ENCODE data around the gene CHD9. TPM values are rescaled to one million over a fixed set of nuclear protein-coding genes. Genes with fewer than 3 reads are reported as not detected.

CHD9 gene
- total RNA-seq, 1 donor from 2014 or later = 67.4 TPM

DNA sequence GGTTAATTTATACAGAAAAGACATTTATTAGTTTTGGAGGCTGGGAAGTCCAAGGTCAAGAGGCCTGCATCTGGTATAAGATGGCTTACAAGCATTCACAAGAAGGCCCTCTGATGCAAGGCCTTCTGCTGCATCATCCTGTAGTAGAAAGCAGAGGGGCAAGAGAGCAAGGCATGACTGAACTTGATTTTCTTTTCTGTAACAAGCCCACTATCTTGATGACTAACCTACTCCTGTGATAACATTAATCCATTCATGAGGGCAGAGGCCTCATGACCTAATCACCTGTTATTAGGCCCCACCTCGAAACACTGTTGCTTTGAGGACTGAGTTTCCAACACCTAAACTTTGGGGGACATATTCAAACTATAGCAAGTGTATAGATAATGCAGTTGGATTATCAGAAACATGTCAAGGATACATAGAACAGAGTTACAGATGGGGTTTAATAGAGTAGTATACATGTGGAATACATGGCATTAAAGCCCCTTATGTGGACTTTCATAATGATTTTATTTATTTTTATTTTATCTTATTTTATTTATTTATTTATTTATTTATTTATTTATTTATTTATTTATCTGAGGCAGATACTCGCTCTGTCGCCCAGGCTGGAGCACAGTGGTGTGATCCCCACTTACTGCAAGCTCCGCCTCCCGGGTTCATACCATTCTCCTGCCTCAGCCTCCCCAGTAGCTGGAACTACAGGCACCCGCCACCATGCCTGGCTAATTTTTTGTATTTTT is 88.2 kb downstream of the CHD9 start:
- intact Hi-C loops (cut with micrococcal nuclease) = no loop called here
- Mint-ChIP-seq H3K27me3 (no peaks in the 10 kb centered on the region), H3K4me3 (no peak overlapping the region), H3K27ac (no peak overlapping the region), H3K36me3 (ENCODE audit: low read depth) (peaks cover 1% of the 10 kb centered on the region), H3K4me1 (peaks cover 26% of the 10 kb centered on the region), H3K9me3 (no peaks in the 10 kb centered on the region)
- TF ChIP-seq, protein P1, sequence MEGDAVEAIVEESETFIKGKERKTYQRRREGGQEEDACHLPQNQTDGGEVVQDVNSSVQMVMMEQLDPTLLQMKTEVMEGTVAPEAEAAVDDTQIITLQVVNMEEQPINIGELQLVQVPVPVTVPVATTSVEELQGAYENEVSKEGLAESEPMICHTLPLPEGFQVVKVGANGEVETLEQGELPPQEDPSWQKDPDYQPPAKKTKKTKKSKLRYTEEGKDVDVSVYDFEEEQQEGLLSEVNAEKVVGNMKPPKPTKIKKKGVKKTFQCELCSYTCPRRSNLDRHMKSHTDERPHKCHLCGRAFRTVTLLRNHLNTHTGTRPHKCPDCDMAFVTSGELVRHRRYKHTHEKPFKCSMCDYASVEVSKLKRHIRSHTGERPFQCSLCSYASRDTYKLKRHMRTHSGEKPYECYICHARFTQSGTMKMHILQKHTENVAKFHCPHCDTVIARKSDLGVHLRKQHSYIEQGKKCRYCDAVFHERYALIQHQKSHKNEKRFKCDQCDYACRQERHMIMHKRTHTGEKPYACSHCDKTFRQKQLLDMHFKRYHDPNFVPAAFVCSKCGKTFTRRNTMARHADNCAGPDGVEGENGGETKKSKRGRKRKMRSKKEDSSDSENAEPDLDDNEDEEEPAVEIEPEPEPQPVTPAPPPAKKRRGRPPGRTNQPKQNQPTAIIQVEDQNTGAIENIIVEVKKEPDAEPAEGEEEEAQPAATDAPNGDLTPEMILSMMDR (IDR thresholded peaks at IDR 0.05) = no peak
- DNase-seq (no peak), ATAC-seq (ENCODE audit: low read depth) (no peak)
- CTCF ChIA-PET = interaction anchor here (2.8 kb wide), 1 partner anchor 88 kb away, joined by 7 read pairs; the partner anchor contains the start of gene CHD9
- POLR2A ChIA-PET = no interaction called here

DNA sequence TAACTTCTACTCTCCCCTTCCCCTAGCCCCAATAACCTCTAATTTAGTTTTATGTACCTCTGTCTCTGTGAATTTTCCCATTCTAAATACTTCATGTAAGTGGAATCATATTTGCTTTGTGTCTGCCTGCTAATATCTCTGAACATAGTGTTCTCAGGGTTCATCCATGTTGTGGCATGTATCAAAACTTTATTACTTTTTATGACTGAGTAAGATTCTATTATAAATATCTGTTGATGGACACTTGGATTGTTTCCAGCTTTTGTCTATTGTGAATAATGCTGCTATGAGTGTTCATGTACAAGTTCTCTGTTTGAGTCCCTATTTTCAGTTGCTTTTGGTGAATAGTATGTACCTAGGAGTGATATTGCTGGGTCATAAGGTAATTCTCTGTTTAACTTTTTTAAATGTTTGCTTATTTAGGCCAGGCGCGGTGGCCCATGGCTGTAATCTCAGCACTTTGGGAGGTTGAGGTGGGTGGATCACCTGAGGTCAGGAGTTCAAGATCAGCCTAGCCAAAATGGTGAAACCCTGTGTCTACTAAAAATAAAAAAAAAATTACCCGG is 92.8 kb downstream of the CHD9 start:
- Mint-ChIP-seq H3K27me3 (no peaks in the 10 kb centered on the region), H3K4me3 (no peak overlapping the region), H3K36me3 (ENCODE audit: low read depth) (peaks cover 8% of the 10 kb centered on the region), H3K27ac (no peak overlapping the region), H3K4me1 (peaks cover 16% of the 10 kb centered on the region), H3K9me3 (no peaks in the 10 kb centered on the region)
- TF ChIP-seq, protein P1 (IDR thresholded peaks at IDR 0.05) = no peak
- CTCF ChIA-PET = no interaction called here
- POLR2A ChIA-PET = no interaction called here
- intact Hi-C loops (cut with micrococcal nuclease) = no loop called here
- DNase-seq (no peak), ATAC-seq (ENCODE audit: low read depth) (no peak)

DNA sequence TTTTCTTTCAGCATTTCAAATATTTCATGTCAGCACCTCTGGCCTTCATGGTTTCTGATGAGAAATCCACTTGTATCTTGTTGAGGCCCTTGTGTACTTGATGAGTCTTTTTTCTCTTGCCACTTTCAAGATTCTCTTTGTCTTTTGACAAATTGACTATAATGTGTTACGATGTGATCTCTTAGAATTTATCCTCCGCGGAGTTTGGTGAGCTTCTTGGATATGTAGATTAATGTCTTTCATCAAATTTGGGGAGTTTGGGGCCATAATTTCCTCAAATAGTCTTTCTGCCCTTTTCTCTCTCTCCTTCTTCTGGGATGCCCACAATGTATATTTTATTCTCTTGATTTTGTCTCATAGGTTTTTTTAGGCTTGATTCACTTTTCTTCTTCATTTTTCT is 96.0 kb downstream of the CHD9 start:
- POLR2A ChIA-PET = no interaction called here

DNA sequence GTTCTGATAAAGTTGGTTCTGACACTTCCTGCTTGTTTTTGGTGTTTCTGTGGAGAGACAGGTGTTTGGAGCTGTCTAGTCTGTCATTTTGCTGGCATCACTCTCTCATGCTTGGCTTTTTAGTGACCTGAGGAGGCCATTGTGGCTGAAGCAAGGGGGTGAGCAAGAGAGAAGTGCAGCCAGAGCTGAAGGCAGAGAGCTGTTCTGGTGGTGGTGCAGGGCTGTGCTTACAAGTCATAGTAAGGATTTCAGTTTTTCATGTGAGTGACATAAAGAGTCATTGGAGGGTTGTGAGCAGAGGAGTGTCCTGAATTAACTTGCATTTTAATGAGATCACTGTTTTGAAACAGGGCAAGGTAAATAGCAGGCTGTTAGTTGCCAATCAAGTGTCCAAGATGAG is 97.5 kb downstream of the CHD9 start:
- TF ChIP-seq, protein P1 (IDR thresholded peaks at IDR 0.05) = no peak
- ATAC-seq (ENCODE audit: low read depth) = no peak
- no peak for DNase-seq
- peaks cover 5% of the 10 kb centered on the region for H3K4me1 Mint-ChIP-seq
- H3K36me3 Mint-ChIP-seq (ENCODE audit: low read depth) = peaks cover 31% of the 10 kb centered on the region
- no peaks in the 10 kb centered on the region for H3K27me3 Mint-ChIP-seq
- POLR2A ChIA-PET = no interaction called here
- H3K9me3 Mint-ChIP-seq = no peaks in the 10 kb centered on the region
- H3K27ac Mint-ChIP-seq = no peak overlapping the region
- CTCF ChIA-PET = interaction anchor here (1.1 kb wide), 1 partner anchor 97 kb away, joined by 5 read pairs; the partner anchor contains the start of gene CHD9
- intact Hi-C loops (cut with micrococcal nuclease) = loop anchor here (2.0 kb wide), 1 partner anchor 20 kb away; no protein-coding TSS in a partner anchor
- H3K4me3 Mint-ChIP-seq = no peak overlapping the region

More for the DNA sequence above, 96.0 kb downstream of the CHD9 start:
- CTCF ChIA-PET = no interaction called here
- Mint-ChIP-seq H3K9me3 (no peaks in the 10 kb centered on the region), H3K27me3 (no peaks in the 10 kb centered on the region), H3K36me3 (ENCODE audit: low read depth) (peaks cover 16% of the 10 kb centered on the region), H3K27ac (no peak overlapping the region), H3K4me1 (peaks cover 9% of the 10 kb centered on the region), H3K4me3 (no peak overlapping the region)
- TF ChIP-seq, protein P1 (IDR thresholded peaks at IDR 0.05) = no peak
- no peak for ATAC-seq (ENCODE audit: low read depth)
- DNase-seq = no peak
- intact Hi-C loops (cut with micrococcal nuclease) = no loop called here

DNA sequence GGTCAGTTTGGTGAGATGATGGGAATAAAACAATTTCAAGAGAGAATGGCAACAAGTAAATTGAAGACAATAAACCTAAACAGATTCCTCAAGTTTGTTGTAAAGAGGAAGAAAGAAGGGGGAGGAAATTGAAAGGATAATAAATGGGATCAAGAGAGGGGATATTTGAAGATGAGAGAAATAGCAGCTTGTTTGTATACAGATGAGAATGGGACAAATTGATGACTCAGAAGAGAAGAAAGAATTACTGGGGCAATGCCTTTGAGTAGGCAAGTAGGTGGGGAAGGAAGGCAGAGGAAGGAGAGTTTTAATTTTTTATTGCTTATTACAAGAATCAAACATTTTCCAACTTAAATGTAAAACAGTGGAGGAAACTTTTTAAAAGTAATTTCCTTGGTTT is 98.3 kb downstream of the CHD9 start:
- no peak overlapping the region for H3K4me3 Mint-ChIP-seq
- intact Hi-C loops (cut with micrococcal nuclease) = loop anchor here (2.0 kb wide), 1 partner anchor 20 kb away; no protein-coding TSS in a partner anchor
- DNase-seq = no peak
- H3K4me1 Mint-ChIP-seq = peaks cover 3% of the 10 kb centered on the region
- peaks cover 33% of the 10 kb centered on the region for H3K36me3 Mint-ChIP-seq (ENCODE audit: low read depth)
- no peak overlapping the region for H3K27ac Mint-ChIP-seq
- no peaks in the 10 kb centered on the region for H3K27me3 Mint-ChIP-seq
- no peak for ATAC-seq (ENCODE audit: low read depth)
- TF ChIP-seq, protein P1 (IDR thresholded peaks at IDR 0.05) = no peak
- POLR2A ChIA-PET = no interaction called here
- no peaks in the 10 kb centered on the region for H3K9me3 Mint-ChIP-seq
- CTCF ChIA-PET = interaction anchor here (1.3 kb wide), 1 partner anchor 8 kb away, joined by 3 read pairs; no protein-coding TSS in a partner anchor
